Renal cortical epithelial cell (primary cell): ENCODE data around the gene NEURL1. TPM values are rescaled to one million over a fixed set of nuclear protein-coding genes. Genes with fewer than 3 reads are reported as not detected.
"Not testable (repeated sequence)": the region's sequence is repeated elsewhere in the genome, so short reads cannot be mapped to it uniquely, and the experiment has no call there.

Experiments
- DNase-seq: peaks from one replicate; pipeline ENCODE4 v3.0.0-alpha.2; 2011; ENCODE audit warnings: low read depth
- total RNA-seq: library from RNA; depleted of rRNA; stranded (reverse); fragments of >200 nt; gene quantifications from 2 replicates; pipeline ENCODE4 v1.2.3, GENCODE V29; 2014

The NEURL1 gene
- total RNA-seq, 1 donor from 2014 or later = 0.05 TPM

GRCh38 chr10:103463499-103463898 lies 30.0 kb upstream of the NEURL1 start:
- peak; percentile 49 for DNase-seq

GRCh38 chr10:103465411-103466179 lies 27.9 kb upstream of the NEURL1 start:
- DNase-seq = no peak

- peak; percentile 42 for DNase-seq
These were observed 26.8 kb upstream of the NEURL1 start for GRCh38 chr10:103466734-103467133.

GRCh38 chr10:103467406-103467805 lies 26.1 kb upstream of the NEURL1 start:
- no peak for DNase-seq

GRCh38 chr10:103469201-103469600 lies 24.3 kb upstream of the NEURL1 start:
- no peak for DNase-seq

GRCh38 chr10:103470761-103471653 lies 22.5 kb upstream of the NEURL1 start:
- no peak for DNase-seq

- DNase-seq = no peak
These were observed 21.5 kb upstream of the NEURL1 start for GRCh38 chr10:103472005-103472404.

- no peak for DNase-seq
These were observed 20.2 kb upstream of the NEURL1 start for GRCh38 chr10:103473261-103473671.

- DNase-seq = no peak
These were observed 19.4 kb upstream of the NEURL1 start for GRCh38 chr10:103474077-103474476.

GRCh38 chr10:103475437-103475836 lies 18.1 kb upstream of the NEURL1 start:
- no peak for DNase-seq

GRCh38 chr10:103476046-103476768 lies 17.3 kb upstream of the NEURL1 start:
- no peak for DNase-seq

- no peak for DNase-seq
These were observed 14.8 kb upstream of the NEURL1 start for GRCh38 chr10:103478671-103479070.

- peak; percentile 34 for DNase-seq
These were observed 14.4 kb upstream of the NEURL1 start, which contains the start of gene CALHM3 for GRCh38 chr10:103479135-103479534. Gene CALHM3, minus strand, starts transcription at chr10:103479240. Its CDS starts 208 bp downstream, at chr10:103479032.

- no peak for DNase-seq
These were observed 13.0 kb upstream of the NEURL1 start for GRCh38 chr10:103480521-103480920.

GRCh38 chr10:103481974-103482531 lies 11.5 kb upstream of the NEURL1 start:
- peak; percentile 72 for DNase-seq

GRCh38 chr10:103486635-103487409 lies 6.7 kb upstream of the NEURL1 start:
- not testable (repeated sequence) for DNase-seq

GRCh38 chr10:103487410-103487708 lies 6.1 kb upstream of the NEURL1 start:
- no peak for DNase-seq

- no peak for DNase-seq
These were observed 2.6 kb upstream of the NEURL1 start for GRCh38 chr10:103490986-103491314.

- peak; percentile 95 for DNase-seq
These were observed 1.7 kb upstream of the NEURL1 start for GRCh38 chr10:103491729-103492364.

GRCh38 chr10:103492655-103493261 lies 747 bp upstream of the NEURL1 start:
- no peak for DNase-seq
